ENCODE results near the gene SELENOT. TPM values are rescaled to one million over a fixed set of nuclear protein-coding genes. Genes with fewer than 3 reads are reported as not detected.

SELENOT gene
- total and polyA plus RNA-seq, 5 donors from 2014 or later = 102 to 418 (median 307) TPM

- H3K4me1 Mint-ChIP-seq = peaks cover 7 to 19% (median 11%) of the 10 kb centered on the region in 4 donors
- H3K4me3 ChIP-seq (ENCODE audit: low read depth, low read length) = no peak overlapping the region
- no peaks in the 10 kb centered on the region for H3K36me3 ChIP-seq (ENCODE audit: control insufficient read depth, insufficient read depth, low read length)
- no peak for ATAC-seq (ENCODE audit: low read depth in 2 of 2)
- DNase-seq = peak in 1 of 3 donors; percentile 25
- H3K27me3 ChIP-seq (ENCODE audit: control insufficient read depth, insufficient read depth, low read length) = peaks cover 6% of the 10 kb centered on the region
- peaks cover 56% of the 10 kb centered on the region for H3K27me3 Mint-ChIP-seq
- no peak overlapping the region for H3K4me3 Mint-ChIP-seq
- H3K9me3 Mint-ChIP-seq = no peaks in the 10 kb centered on the region
- H3K9me3 ChIP-seq (ENCODE audit: control insufficient read depth in 2 of 2, low read length in 2 of 2) = no peaks in the 10 kb centered on the region
- H3K27ac Mint-ChIP-seq = no peak overlapping the region
- no peaks in the 10 kb centered on the region for H3K4me1 ChIP-seq (ENCODE audit: control insufficient read depth, insufficient read depth, low read length, poor library complexity, severe bottlenecking)
- no peaks in the 10 kb centered on the region for H3K36me3 Mint-ChIP-seq
- H3K27ac ChIP-seq (ENCODE audit: insufficient read depth, low read length, poor library complexity, severe bottlenecking) = no peak overlapping the region
These were observed 63.0 kb downstream of the SELENOT start for GRCh38 chr3:150666167-150666566.

- Histone ChIP-seq H3K27ac (ENCODE audit: insufficient read depth, low read length, poor library complexity, severe bottlenecking) (no peak overlapping the region), H3K4me1 (ENCODE audit: control insufficient read depth, insufficient read depth, low read length, poor library complexity, severe bottlenecking) (no peaks in the 10 kb centered on the region), H3K4me3 (ENCODE audit: low read depth, low read length) (no peak overlapping the region), H3K27me3 (ENCODE audit: control insufficient read depth, insufficient read depth, low read length) (no peaks in the 10 kb centered on the region), H3K36me3 (ENCODE audit: control insufficient read depth, insufficient read depth, low read length) (no peaks in the 10 kb centered on the region), H3K9me3 (ENCODE audit: control insufficient read depth in 2 of 2, low read length in 2 of 2) (peaks cover 10 to 13% of the 10 kb centered on the region in 2 experiments)
- Mint-ChIP-seq H3K9me3 (peaks cover 0 to 12% (median 8%) of the 10 kb centered on the region in 7 donors), H3K36me3 (no peaks in the 10 kb centered on the region), H3K27ac (no peak overlapping the region), H3K4me1 (no peaks in the 10 kb centered on the region), H3K27me3 (peaks cover 45% of the 10 kb centered on the region), H3K4me3 (no peak overlapping the region)
- ATAC-seq (ENCODE audit: low read depth in 2 of 2) = no peak
- no peak for DNase-seq
These were observed 70.8 kb downstream of the SELENOT start for GRCh38 chr3:150673966-150674365.

DNA sequence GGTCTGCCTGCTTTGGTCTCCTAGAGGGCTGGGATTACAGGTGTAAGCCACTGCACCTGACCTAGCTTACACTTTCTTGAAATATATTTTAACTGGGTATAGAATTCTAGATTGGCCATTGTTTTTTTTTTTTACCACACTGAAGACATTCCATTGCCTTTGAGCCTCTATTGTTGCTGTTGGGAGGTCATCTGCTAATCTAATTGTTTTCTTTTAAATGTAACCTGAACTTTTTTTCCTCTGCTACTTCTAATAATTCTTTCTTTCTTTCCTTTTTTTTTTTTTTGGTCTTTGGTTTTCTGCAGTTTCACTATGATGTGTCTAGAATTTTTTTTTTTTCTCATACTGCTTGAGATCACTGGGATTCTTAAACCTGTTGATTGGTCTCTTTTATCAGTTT lies 72.5 kb downstream of the SELENOT start:
- H3K27me3 ChIP-seq (ENCODE audit: control insufficient read depth, insufficient read depth, low read length) = no peaks in the 10 kb centered on the region
- peaks cover 10 to 13% of the 10 kb centered on the region in 2 experiments for H3K9me3 ChIP-seq (ENCODE audit: control insufficient read depth in 2 of 2, low read length in 2 of 2)
- peaks cover 3% of the 10 kb centered on the region for H3K4me1 ChIP-seq (ENCODE audit: control insufficient read depth, insufficient read depth, low read length, poor library complexity, severe bottlenecking)
- H3K27me3 Mint-ChIP-seq = peaks cover 28% of the 10 kb centered on the region
- H3K36me3 Mint-ChIP-seq = no peaks in the 10 kb centered on the region
- no peak overlapping the region for H3K27ac Mint-ChIP-seq
- no peak for DNase-seq
- no peak for ATAC-seq (ENCODE audit: low read depth in 2 of 2)
- no peak overlapping the region for H3K4me3 ChIP-seq (ENCODE audit: low read depth, low read length)
- no peak overlapping the region for H3K27ac ChIP-seq (ENCODE audit: insufficient read depth, low read length, poor library complexity, severe bottlenecking)
- H3K4me1 Mint-ChIP-seq = peaks cover 2 to 5% (median 3%) of the 10 kb centered on the region in 4 donors
- H3K4me3 Mint-ChIP-seq = no peak overlapping the region
- H3K9me3 Mint-ChIP-seq = peaks cover 0 to 12% (median 8%) of the 10 kb centered on the region in 7 donors
- H3K36me3 ChIP-seq (ENCODE audit: control insufficient read depth, insufficient read depth, low read length) = no peaks in the 10 kb centered on the region

Other genes with a start within 250 kb of the SELENOT start
- 49.0 TPM for gene TSC22D2, start 195.0 kb upstream of the SELENOT start, total RNA-seq
- gene TSC22D2, start 195.0 kb upstream of the SELENOT start, polyA plus RNA-seq = 1 to 10 TPM; 4.9 to 6.8 (median 6.4) TPM
- gene SERP1, start 56.8 kb upstream of the SELENOT start, total RNA-seq = 104 TPM
- 100 to 1,000 TPM; 133 to 160 (median 147) TPM for gene SERP1, start 56.8 kb upstream of the SELENOT start, polyA plus RNA-seq
- 94.4 TPM for gene EIF2A, start 56.5 kb upstream of the SELENOT start, total RNA-seq
- 10 to 100 TPM; 34.1 to 56.2 (median 45.2) TPM for gene EIF2A, start 56.5 kb upstream of the SELENOT start, polyA plus RNA-seq
- gene ERICH6, start 100.6 kb downstream of the SELENOT start, total RNA-seq = not detected
- gene ERICH6, start 100.6 kb downstream of the SELENOT start, polyA plus RNA-seq = under 1 TPM in 2 of 4 donors, not detected in 2; 0.17 to 0.77 TPM
- 61.4 TPM for gene SIAH2, start 159.8 kb downstream of the SELENOT start, total RNA-seq
- 10 to 100 TPM; 23.5 to 46.3 (median 27.5) TPM for gene SIAH2, start 159.8 kb downstream of the SELENOT start, polyA plus RNA-seq

Data from CD4-positive, CD25-positive, alpha-beta regulatory T cell (primary cell).